HPDE6-E6E7 (cell line): ENCODE data around the gene SUSD4.
"Not testable (repeated sequence)": the region's sequence is repeated elsewhere in the genome, so short reads cannot be mapped to it uniquely, and the experiment has no call there.

Experiments
- DNase-seq: peaks from one replicate; pipeline ENCODE4 v3.0.0; 2011; ENCODE audit warnings: missing footprints; ENCODE audit errors: extremely low spot score

Gene SUSD4, protein sequence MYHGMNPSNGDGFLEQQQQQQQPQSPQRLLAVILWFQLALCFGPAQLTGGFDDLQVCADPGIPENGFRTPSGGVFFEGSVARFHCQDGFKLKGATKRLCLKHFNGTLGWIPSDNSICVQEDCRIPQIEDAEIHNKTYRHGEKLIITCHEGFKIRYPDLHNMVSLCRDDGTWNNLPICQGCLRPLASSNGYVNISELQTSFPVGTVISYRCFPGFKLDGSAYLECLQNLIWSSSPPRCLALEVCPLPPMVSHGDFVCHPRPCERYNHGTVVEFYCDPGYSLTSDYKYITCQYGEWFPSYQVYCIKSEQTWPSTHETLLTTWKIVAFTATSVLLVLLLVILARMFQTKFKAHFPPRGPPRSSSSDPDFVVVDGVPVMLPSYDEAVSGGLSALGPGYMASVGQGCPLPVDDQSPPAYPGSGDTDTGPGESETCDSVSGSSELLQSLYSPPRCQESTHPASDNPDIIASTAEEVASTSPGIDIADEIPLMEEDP

DNA sequence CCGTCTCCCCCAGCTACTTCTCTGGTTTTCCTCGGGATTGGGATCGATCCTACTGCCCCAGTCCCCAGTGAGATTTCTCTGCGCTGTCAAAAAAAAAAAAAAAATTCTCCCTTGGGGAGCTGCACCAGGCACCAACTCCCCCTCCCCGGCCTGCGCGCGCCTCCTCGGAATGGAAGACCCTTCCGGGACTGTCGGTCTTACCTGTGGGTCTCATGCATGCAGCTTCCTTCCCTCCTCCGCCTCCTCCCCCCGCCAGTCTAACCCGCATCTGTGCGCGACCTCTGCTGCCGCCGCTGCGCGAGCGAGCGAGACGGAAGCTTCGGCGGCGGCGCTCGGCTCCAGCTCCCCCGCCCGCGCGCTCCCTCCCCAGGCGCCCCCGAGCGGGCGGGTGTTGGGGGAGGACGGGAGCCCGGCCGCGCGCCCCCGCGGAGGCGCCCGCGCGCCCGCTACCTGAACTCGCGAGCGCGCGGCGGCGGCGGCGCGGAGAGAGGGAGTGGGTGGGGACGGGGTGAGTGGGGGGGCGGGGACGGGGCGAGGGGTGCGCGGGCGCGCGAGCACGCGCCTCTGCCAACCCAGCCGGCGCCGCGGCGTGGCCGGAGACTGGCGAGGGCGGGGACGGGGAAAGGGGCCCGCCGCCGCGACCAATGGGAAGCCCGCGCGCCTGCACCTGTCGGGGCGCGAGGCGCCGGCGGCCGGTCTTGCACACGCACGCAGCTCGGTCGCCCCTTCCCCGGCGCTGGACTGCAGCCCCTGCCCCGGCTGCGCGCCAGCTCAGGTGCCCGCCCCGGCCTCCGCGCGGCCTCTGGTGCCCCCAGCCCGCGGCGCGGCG lies at the start of gene SUSD4:
TSS of gene SUSD4 (minus strand) at position 321 of the 829 bp plus-strand sequence. CDS start 751 bp downstream, outside the sequence.
- DNase-seq: no peak

DNA sequence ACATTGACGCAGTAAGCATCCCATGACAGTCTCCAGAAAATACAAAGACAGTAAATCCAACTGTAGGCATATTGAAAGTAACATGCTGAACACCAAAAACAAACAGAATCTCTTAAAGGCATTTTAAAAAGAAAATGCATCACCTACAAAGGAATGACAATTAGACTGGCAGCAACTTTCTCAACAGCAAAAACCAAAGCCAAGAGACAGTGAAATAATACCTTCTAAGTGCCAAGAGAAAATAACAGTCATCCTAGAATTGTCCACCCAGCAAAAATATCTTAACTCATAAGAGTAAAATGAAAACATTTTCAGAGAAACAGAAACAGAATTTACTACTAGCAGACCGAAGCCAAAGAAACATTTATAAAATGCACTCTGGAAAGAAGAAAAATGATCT lies 49.2 kb upstream of the SUSD4 start:
- DNase-seq: no peak

DNA sequence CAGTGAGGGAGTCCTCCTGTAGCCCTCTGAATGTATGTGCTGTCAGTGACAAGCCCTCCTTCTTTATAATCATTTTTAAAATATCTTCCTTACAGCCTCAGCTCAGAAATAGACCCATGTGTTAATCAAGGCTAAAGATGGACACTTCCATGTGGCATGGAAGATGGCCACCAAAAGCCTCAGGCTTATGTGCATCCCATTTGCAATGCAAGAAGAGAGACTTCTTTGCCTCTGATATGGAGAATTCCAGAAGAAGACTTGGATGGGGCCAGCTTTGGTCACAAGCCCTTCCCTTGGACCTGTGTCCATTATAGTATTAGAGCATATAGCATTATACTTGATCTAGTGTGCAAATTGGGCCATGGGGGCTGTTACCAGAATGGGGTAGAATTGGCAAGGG lies 47.7 kb upstream of the SUSD4 start:
- no peak for DNase-seq

DNA sequence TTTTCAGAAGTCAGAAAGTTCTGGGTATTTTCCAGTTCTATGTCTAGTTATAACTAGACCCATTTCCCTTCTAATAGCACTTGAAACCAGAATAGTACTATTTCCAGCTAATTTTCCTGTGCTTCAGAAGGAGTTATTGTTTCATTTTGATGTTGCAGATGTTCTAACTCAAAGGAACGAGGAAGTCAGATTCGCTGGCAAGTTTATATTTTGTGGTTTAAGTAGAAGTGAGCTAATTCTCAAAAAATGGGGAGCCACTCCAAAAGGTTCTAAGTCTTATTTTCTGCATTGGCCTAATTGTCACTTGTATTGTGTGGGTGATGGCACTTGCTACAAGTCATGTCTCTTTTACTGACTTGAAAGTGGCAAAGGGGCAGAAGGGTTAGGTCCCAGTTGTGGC lies 47.3 kb upstream of the SUSD4 start:
- no peak for DNase-seq

DNA sequence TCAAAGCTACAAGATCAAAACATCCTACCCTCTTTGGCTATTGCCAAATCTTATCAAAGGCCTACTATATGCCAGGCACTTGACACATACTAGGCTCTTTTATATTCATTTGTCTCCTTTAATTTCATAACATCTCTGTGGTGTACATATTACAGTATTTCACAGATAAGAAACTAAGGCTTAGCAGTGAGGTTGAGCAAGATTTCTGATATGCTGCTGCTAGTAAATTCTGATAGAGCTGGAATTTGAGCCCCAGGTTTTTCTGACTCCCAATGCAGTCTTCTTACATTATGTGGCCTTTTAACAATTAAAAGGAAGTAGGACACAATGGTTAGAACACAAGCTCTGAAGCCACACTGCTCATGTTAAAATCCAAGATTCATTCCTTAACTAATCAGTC lies 46.1 kb upstream of the SUSD4 start:
- no peak for DNase-seq

DNA sequence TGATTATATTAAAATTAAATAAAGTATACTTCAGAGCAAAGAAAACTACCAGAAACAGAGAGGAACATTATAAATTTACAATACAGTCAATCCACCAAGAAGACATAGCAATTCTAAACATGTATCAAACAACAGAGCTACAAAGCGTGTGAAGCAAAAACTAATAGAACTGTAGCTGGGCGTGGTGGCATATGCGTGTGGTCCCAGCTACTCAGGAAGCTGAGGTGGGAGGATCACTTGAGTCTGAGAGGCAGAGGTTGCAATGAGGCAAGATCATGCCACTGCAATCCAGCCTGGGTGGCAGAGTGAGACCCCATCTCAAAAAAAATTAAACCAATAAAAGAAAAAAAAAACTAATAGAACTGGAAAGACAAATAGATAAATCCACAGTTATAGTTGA lies 41.5 kb upstream of the SUSD4 start:
- DNase-seq: no peak

DNA sequence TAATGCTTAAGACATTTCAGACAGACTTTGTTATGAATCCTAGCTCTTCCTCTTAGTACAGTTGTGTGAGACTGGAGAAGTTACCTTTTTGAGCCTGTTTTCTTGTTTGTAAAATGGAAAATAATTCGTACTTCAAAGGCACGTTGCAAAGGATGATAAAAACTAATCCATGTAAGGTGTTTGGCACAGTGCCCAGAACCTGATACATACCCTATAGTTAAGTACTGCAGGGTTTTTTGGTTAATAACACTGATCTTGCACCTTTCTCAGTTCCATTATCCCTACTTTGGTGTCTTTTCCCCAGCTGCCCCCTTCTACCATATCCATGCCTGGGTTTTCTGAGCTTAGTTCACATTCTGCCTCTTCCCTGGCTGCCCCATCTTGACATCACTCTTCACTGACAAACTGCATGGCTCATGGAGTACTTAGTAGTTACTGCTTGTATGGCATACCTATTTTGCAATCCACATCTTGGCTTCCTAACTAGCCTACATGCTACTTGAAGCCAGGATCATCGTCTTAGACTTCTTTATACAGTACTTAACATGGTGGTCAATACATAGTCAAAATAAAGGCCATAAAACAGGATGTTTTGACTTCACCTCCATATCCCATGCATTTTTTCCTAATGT lies 39.3 kb upstream of the SUSD4 start:
- no peak for DNase-seq

DNA sequence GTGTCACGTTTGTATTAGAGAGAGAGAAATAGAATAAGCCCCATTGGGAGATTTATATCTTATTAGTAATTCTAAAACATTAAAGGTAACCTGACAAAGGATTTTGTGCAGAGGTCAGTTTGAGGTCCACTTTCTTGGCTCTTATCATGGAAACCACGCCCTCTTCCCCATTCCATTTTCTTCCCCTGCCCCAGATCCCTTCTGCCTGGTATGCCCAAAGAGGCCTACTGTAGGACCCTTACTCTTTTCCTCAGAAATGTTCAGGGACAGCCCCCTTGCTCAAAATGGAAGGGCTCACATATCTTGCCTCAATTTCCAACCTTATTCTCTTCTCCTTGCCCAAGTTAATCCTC lies 38.8 kb upstream of the SUSD4 start:
- no peak for DNase-seq

DNA sequence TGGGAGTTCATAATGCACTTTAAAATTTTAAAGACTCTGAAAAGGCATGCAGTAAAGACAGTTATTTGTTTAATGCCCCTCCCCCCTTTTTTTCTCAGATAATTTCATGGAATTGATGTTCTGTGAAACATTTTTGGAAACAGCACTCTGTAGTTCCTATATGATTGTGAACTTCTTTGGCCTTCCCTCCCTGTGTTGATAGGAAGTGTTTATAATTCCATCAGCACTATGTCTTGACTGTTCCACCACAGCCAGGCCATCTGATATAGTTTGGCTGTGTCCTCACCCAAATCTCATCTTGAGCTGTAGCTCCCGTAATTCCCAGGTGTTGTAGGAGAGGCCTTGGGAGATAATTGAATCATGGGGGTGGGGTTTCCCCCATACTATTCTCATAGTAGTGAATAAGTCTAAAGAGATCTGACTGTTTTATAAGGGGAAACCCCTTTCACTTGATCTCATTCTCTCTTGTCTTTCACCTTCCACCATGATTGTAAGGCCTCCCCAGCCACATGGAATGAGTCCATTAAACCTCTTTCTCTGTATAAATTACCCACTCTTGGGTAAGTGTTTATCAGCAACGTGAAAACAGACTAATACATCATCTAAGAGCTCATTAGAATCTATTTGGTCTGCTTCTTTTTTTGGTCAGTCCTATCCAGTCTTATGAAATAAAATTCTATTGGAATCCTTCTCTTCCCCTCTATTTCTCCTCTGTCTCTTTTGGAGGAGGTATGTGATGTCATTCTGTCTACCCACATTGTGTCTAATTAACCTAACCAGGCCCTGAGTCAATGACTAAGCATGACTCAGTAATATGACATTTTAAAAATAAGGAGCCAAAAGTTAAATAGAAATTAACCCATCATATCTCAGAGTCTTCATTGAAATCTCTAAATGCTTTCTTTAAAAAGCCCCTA lies 38.2 kb upstream of the SUSD4 start:
- peak; percentile 71 for DNase-seq

DNA sequence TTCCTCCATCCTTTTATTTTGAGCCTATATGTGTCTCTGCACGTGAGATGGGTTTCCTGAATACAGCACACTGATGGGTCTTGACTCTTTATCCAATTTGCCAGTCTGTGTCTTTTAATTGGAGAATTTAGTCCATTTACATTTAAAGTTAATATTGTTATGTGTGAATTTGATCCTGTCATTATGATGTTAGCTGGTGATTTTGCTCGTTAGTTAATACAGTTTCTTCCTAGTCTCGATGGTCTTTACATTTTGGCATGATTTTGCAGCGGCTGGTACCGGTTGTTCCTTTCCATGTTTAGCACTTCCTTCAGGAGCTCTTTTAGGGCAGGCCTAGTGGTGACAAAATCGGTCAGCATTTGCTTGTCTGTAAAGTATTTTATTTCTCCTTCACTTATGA lies 35.4 kb upstream of the SUSD4 start:
- not testable (repeated sequence) for DNase-seq

DNA sequence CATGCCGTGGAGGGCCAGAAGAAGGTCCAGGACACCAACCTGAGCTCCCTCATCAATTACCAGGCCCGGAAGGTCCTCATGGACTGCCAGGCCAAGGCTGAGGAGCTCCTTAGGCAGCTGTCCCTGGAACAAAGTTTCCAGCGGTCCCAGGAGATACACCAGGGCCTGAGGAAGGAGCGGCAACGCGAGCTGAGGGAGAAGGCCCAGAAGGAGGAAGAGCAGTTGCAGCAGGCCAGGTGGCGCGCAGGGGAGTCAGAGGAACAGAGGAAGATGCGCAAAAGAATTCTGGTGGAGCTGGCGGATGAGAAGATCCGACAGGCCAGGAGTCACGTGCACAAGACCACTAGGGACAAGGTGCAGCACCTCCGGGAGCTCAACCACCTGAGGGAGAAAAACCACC lies 30.7 kb upstream of the SUSD4 start:
- DNase-seq: no peak

DNA sequence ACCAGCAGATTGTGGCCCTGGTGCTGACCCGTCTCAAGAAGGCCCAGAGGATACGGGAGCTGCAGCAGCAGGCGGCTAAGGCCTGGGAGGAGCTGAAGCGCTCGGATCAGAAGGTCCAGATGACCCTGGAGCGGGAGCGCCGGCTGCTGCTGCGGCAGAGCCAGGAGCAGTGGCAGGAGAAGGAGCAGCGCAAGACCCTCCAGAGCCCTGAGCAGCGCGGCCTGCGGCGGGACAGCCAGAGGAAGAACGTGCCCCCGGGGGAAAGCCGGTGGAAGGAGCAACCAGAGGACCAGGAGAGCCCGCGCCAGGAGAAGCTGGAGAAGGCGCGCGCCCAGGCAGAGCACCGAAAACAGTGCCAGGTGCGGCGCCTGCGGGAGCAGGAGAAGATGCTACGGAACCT lies 30.3 kb upstream of the SUSD4 start:
- no peak for DNase-seq

DNA sequence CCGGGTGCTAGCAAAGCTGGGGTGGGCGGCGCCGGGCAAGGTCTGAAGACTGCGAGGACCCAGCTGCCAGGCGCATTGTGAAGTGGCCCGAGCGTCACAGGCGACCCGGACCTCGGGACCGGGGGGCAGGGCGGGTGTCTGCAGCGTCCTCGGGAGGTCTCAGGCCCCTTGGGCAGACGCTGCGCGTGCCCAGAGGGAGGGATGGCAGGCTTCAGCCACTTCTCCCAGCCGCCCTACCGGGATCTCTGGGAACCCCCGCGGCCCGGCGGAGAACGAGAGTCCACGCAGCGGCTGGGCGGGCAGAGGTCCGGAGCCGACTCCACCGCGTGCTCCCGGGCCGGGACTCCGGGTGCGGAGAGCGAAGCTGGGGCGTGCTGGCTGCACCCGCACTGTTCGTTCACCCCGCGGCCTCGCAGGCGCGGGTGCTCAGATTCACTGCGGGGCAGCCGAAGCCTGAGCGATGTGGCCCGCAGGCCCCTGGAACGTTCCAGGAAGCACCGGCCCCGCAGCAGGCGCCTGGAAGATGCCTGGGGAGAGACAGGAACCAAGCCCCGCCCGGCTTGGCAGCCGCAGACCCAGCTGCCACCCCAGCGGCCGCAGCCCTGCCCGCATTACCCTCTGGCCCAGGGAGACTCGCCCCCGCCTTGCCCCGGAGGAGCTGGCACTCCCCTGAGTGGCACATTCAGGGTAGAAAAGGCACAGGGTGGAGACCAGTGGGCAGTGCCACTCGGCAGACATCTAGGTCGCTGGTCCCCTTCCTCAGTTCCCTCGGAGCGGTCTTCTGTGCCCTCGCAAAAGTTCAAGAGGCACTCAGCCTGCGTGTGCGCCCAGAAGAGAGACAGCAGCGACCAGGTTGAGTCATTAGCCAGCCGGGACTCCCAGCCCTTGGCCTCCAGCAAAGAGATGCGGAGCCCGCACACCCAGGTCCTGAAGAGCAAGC lies 29.6 kb upstream of the SUSD4 start, which contains the start of gene CCDC185:
TSS of gene CCDC185 (plus strand) at position 141 of the 940 bp plus-strand sequence. CDS start at position 202, 61 bp downstream.
- no peak for DNase-seq

DNA sequence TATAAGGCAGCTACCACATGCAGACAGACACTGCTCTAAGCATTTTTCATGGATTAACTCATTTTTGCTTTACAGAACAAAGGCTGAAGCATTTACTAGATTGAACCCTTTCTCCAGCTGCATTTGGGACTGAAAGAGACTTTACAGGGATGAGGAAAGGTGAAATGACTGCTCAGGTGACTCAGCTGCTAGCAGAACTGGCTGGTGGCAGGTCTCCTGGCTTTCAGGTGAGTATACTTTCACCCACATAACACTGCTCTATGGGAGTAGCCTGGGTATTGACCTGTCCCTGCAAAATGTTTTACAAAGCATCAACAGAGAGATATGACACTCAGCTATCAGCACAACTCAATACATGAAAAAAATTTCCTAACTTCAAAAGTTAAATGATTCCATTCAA lies 26.6 kb upstream of the SUSD4 start:
- DNase-seq: no peak

DNA sequence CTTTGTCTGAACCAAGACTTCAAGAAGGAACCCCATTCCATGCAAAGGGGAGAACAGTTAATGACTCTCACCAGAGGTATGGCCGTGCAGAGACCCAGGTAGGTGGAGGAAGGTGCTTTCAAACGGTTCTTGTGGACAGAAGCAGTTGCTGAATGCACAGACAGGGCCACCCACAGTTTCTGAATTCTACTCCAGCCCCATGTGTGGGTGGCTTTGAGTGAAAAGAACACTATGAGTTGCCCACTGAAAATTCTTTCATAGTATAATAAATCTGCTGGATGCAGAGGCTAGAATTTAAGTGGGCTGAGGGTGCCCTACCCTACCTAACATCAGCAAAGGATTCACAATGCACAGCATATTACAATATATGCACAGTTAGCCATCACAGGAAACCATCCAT lies 22.0 kb upstream of the SUSD4 start:
- no peak for DNase-seq

DNA sequence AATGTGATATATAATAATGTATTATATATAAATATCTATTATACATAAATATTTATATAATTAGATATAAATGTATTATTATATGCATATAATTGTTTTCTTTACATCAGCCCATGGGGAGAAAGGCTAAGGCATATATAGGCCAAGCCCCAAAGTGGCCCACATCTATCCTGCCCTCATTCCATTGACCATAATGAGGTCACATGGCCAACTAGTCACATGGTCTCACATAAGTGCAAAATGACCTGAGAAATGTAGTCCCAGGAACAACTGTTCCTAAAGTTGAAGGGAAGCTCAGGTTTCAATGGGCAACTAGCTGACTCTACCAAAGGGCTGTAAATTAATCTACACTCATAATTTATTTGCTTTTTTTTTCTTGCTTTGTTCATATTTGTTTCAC lies 14.8 kb upstream of the SUSD4 start:
- no peak for DNase-seq

DNA sequence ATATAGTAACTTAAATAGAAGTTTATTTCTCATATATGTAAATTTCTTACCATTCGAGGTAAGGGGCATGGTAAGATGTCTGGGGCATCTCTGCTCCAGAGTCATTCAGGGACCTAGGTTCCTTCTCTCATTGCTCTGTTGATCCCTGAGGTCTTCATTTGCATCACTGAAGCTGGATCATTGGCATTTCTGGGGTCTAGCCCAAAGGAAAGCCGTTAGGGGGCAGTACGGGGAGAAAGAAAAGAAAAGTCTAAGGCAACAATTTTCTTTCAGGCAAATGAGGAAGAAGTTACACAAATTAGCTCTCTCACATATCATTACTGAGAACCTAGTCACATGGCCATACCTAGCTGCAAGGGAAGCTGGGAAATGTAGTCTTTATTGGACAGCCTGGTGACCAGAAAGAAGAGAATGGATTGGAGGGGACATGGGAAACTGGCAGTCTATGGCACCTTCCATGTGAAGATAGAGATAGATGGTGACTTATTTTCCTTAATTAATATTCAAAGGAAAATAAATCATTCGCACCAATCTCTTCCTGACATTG lies 10.2 kb upstream of the SUSD4 start:
- DNase-seq: no peak

DNA sequence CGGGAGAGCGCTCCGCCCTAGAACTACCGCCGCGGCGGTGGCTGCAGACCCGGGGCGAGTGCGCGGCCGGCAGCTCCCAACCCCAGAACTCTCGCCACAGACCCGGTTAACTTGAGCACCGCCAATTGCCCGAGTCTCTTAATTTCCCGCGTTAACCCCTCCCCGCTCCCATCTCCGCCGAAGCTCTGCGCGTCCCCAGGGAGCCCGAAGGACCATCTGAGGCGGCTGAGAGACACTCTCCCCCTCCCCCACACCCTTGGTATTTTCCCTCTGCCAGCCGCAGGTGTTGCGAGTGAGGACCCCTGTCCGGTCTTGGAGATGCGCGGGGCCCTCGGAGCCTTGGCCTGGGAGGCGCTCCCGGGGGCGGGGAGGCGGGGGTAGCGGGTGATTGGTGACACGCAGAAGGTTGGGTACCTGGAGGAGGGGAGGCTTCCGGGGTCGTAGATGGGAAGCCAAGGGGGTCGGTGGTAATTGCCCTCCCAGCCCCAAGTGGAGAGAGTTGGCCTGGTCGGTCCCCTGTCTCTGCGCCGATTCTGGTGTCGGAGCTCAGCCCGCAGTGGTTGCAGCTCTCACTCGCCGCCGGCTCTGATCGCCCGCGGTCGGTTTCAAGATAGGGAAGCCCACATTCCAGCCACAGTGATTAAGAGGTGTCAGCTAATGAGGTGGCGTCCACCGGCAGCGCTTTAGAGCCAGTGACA lies 858 bp upstream of the SUSD4 start:
- DNase-seq: no peak
